ENCODE data around the gene MCM3AP.

The MCM3AP gene

GRCh38 chr21:46284077-46284644, 1.2 kb downstream of the MCM3AP start:
- H3K4me3 ChIP-seq (ENCODE audit: low read depth, low read length): no peak overlapping the region
- DNase-seq (ENCODE audit: low read depth, low spot score): no peak
- in situ Hi-C loops (cut with HindIII; ENCODE audit: low sequenced_read_pairs): no loop called here
- TF ChIP-seq, protein P1, sequence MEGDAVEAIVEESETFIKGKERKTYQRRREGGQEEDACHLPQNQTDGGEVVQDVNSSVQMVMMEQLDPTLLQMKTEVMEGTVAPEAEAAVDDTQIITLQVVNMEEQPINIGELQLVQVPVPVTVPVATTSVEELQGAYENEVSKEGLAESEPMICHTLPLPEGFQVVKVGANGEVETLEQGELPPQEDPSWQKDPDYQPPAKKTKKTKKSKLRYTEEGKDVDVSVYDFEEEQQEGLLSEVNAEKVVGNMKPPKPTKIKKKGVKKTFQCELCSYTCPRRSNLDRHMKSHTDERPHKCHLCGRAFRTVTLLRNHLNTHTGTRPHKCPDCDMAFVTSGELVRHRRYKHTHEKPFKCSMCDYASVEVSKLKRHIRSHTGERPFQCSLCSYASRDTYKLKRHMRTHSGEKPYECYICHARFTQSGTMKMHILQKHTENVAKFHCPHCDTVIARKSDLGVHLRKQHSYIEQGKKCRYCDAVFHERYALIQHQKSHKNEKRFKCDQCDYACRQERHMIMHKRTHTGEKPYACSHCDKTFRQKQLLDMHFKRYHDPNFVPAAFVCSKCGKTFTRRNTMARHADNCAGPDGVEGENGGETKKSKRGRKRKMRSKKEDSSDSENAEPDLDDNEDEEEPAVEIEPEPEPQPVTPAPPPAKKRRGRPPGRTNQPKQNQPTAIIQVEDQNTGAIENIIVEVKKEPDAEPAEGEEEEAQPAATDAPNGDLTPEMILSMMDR (IDR thresholded peaks at IDR 0.05; ENCODE audit: low read depth, low read length): no peak

GRCh38 chr21:46274797-46275390, 10.5 kb downstream of the MCM3AP start:
- no peak overlapping the region for H3K4me3 ChIP-seq (ENCODE audit: low read depth, low read length)
- DNase-seq (ENCODE audit: low read depth, low spot score): no peak
- in situ Hi-C loops (cut with HindIII; ENCODE audit: low sequenced_read_pairs): no loop called here
- TF ChIP-seq, protein P1 (IDR thresholded peaks at IDR 0.05; ENCODE audit: low read depth, low read length): no peak

DNA sequence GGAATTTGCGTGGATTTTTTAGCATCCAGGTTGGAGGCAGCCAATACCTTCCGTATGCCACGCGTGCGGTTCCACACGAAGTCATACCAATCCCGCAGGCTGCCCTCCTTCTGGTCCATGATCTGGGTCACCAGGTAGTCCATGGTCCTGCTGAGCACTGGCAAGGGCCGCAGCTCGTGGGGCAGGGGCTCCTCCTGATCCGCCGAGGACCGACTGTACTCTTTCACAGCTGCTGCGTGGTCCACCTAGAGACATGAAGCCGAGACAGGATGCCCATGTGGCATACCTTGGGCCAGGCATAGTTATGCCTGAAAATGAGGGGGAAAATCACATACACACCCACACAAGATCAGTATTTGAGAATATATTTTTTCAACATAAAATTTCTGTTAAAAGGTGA, 12.1 kb downstream of the MCM3AP start:
- DNase-seq (ENCODE audit: low read depth, low spot score): no peak
- no peak overlapping the region for H3K4me3 ChIP-seq (ENCODE audit: low read depth, low read length)
- in situ Hi-C loops (cut with HindIII; ENCODE audit: low sequenced_read_pairs): no loop called here
- TF ChIP-seq, protein P1 (IDR thresholded peaks at IDR 0.05; ENCODE audit: low read depth, low read length): no peak

- no peak for DNase-seq (ENCODE audit: low read depth, low spot score)
- in situ Hi-C loops (cut with HindIII; ENCODE audit: low sequenced_read_pairs): no loop called here
- H3K4me3 ChIP-seq (ENCODE audit: low read depth, low read length): no peak overlapping the region
- TF ChIP-seq, protein P1 (IDR thresholded peaks at IDR 0.05; ENCODE audit: low read depth, low read length): no peak
These were observed 15.9 kb downstream of the MCM3AP start for GRCh38 chr21:46269466-46269865.

DNA sequence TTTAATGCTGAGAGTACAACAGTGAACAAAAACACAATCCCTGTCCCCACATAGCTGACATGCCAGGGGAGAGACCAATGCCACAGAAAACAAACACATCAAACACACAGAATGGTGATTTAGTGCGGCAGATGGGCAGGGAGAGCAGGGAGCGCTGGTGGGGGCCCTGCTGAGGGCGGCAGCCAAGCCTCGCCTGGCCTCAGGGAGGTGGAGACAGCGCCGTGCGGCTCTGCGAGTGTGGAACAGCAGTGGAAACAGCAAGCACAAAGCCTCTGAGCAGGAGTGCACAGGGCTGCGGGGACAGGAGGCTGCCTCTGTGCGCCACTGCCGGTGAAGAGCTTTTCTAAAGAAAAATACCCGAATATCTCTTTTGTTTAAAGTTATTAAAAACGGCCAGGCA, 17.0 kb downstream of the MCM3AP start:
- no peak for DNase-seq (ENCODE audit: low read depth, low spot score)
- in situ Hi-C loops (cut with HindIII; ENCODE audit: low sequenced_read_pairs): no loop called here
- TF ChIP-seq, protein P1 (IDR thresholded peaks at IDR 0.05; ENCODE audit: low read depth, low read length): no peak
- no peak overlapping the region for H3K4me3 ChIP-seq (ENCODE audit: low read depth, low read length)

DNA sequence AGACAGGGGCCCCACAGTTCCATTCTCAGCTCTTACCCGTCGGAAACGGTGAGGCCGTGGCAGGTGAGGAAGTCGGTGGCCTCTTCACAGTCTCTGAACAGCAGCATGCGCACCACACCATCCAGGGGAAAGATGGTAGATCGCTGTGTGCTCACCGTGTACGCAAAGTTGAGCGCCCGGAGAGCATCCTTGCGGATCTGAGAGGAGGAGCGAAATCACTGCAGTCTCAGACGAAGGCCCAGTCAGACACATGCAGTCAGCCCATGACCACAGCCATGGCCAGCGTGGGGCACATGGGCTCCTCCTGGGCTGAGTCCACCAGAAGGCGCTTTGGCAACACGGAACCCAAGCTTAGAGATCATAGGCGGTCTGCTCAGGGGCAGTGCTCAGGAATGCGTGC, 18.5 kb downstream of the MCM3AP start:
- in situ Hi-C loops (cut with HindIII; ENCODE audit: low sequenced_read_pairs): no loop called here
- TF ChIP-seq, protein P1 (IDR thresholded peaks at IDR 0.05; ENCODE audit: low read depth, low read length): no peak
- no peak overlapping the region for H3K4me3 ChIP-seq (ENCODE audit: low read depth, low read length)
- DNase-seq (ENCODE audit: low read depth, low spot score): no peak

Data from astrocyte of the spinal cord (primary cell).